ENCODE results near the gene POLR2F. TPM values are rescaled to one million over a fixed set of nuclear protein-coding genes. Genes with fewer than 3 reads are reported as not detected.
"Not testable (repeated sequence)": the region's sequence is repeated elsewhere in the genome, so short reads cannot be mapped to it uniquely, and the experiment has no call there.

The POLR2F gene
- total RNA-seq, 4 donors from 2014 or later = 31.7 to 56.1 (median 46.9) TPM

DNA sequence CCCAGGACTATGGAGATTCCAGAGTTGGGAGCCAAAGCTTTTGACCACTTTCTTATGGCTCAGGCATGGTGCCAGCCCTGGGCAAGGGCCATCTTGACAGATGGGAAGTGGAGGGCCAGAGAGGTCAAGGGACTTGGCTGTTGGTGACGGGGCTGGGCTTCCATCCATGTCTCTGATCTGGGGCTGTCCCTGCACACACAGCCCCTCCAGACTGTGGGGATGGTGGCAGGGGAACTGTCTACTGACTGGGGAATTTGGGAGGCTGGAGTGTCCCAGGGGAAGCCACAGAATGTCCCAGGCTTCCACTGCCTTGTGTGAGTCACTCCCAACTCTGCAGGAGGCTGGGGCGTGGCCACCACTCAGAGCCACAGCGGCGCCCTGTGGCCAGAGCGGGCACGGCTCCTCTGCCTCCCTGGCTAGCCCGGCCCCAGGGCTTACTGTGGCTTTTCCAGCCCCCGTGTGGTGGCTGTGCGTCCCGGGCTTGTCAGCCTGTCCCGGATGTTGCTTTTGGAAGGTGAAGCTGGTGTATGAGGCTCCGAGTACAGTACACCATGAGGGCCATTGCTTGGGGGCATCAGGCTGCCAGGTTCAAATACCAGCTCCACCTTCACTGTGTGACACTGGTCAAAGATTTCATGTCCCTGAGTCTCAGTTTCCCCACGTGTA is 19.7 kb upstream of the POLR2F start:
- Histone ChIP-seq H3K4me3 (no peak overlapping the region), H3K4me1 (peaks cover 36 to 64% (median 37%) of the 10 kb centered on the region in 3 donors), H3K27ac (peak overlapping the region; percentile 76 to 90 (median 86)), H3K9me3 (no peaks in the 10 kb centered on the region), H3K27me3 (no peaks in the 10 kb centered on the region), H3K36me3 (peaks cover 30 to 91% (median 43%) of the 10 kb centered on the region in 3 donors)
- TF ChIP-seq, protein P1, sequence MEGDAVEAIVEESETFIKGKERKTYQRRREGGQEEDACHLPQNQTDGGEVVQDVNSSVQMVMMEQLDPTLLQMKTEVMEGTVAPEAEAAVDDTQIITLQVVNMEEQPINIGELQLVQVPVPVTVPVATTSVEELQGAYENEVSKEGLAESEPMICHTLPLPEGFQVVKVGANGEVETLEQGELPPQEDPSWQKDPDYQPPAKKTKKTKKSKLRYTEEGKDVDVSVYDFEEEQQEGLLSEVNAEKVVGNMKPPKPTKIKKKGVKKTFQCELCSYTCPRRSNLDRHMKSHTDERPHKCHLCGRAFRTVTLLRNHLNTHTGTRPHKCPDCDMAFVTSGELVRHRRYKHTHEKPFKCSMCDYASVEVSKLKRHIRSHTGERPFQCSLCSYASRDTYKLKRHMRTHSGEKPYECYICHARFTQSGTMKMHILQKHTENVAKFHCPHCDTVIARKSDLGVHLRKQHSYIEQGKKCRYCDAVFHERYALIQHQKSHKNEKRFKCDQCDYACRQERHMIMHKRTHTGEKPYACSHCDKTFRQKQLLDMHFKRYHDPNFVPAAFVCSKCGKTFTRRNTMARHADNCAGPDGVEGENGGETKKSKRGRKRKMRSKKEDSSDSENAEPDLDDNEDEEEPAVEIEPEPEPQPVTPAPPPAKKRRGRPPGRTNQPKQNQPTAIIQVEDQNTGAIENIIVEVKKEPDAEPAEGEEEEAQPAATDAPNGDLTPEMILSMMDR (IDR thresholded peaks at IDR 0.05) = peak; percentile 85 to 99 (median 96)
- no peak for TF ChIP-seq POLR2A (IDR thresholded peaks at IDR 0.05)
- intact Hi-C loops (cut with DNase I) = loop anchor here (5.0 kb wide), 1 partner anchor 52 kb away; no protein-coding TSS in a partner anchor
- DNase-seq = peak; percentile 31
- WGBS, 2 donors = 2 to 13% methylated on average over 4 to 7 of the region's 13 CpGs

DNA sequence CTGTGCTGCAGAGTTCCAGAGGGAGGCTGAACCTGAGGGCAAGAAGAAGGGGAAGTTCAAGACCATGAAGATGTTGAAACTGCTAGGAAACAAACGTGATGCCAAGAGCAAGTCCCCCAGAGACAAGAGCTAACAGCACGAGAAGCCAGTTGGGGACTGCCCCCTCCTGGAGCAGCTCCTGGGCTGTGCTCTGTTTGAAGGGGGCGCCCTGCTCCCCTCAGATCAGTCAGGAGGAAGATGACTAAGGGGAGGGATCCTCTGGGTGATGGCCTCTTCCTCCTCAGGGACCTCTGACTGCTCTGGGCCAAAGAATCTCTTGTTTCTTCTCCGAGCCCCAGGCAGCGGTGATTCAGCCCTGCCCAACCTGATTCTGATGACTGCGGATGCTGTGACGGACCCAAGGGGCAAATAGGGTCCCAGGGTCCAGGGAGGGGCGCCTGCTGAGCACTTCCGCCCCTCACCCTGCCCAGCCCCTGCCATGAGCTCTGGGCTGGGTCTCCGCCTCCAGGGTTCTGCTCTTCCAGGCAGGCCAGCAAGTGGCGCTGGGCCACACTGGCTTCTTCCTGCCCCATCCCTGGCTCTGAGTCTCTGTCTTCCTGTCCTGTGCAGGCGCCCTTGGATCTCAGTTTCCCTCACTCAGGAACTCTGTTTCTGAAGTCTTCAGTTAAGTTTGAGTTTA is 12.7 kb upstream of the POLR2F start:
- Histone ChIP-seq H3K4me3 (no peak overlapping the region), H3K27me3 (no peaks in the 10 kb centered on the region), H3K9me3 (no peaks in the 10 kb centered on the region), H3K27ac (no peak overlapping the region), H3K36me3 (peaks cover 28 to 93% (median 50%) of the 10 kb centered on the region in 3 donors), H3K4me1 (no peaks in the 10 kb centered on the region)
- DNase-seq = no peak
- TF ChIP-seq, protein P1 (IDR thresholded peaks at IDR 0.05) = no peak
- intact Hi-C loops (cut with DNase I) = no loop called here
- 60 to 82% methylated on average over 2 to 7 of the region's 12 CpGs for WGBS, 2 donors

DNA sequence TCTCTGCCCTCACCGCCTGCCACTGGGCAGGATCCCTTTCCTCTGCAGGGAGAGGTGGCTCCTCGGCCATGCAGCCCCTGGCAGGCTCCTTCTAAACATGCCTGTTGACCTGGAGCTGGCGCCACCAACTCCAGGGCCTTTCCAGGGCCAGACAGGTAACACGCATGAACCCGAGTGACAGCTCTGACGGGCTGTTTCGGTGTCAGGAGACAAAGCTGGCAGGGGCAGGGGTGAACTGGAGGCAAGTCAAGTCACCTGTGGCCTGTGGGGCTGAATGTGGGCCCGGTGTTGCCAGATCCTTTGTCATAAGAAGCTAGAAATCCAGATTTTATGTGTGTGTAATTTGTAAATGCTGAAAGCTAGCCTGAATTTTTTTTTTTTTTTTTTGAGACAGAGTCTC is 11.4 kb upstream of the POLR2F start:
- WGBS, 2 donors = 90 to 98% methylated on average over 4 to 6 of the region's 8 CpGs

DNA sequence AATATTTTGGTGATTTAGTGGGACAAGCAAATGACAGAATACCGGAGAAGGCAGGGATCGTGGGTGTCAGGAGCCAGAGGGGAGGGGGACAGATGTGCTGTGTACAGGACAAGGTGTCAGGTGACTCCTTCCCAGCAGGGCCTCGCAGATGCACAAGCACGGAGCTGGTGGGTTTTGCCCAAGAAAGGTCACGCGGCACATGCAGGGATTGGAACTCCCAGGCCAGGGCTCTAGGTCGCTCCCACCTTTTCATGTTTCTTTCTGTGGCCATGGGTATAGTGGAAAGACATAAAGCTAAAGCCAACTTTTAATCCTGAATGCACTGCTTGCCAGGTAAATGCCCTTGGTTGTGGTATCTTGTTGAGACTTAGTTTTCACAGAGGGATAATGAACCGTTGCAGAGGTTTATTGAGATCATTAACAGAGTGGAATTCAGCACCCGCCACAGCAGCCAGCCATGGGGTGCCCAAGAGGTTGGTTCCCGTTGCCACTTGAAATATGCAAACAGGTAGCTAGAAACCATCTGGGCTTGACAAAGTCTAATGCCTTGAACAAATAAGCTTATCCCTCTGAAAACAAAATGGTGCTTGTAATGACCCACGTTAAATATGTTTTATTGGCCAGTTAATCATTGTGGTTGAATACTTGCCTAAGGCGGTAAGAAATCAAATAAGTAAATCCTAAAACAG is 10.2 kb upstream of the POLR2F start:
- no peak overlapping the region for H3K27ac ChIP-seq
- H3K27me3 ChIP-seq = no peaks in the 10 kb centered on the region
- H3K36me3 ChIP-seq = peaks cover 20 to 68% (median 32%) of the 10 kb centered on the region in 3 donors
- intact Hi-C loops (cut with DNase I) = no loop called here
- H3K9me3 ChIP-seq = no peaks in the 10 kb centered on the region
- H3K4me1 ChIP-seq = no peaks in the 10 kb centered on the region
- 79 to 88% methylated on average over 9 to 12 of the region's 12 CpGs for WGBS, 2 donors
- H3K4me3 ChIP-seq = no peak overlapping the region
- TF ChIP-seq POLR2A (IDR thresholded peaks at IDR 0.05) = no peak
- TF ChIP-seq, protein P1 (IDR thresholded peaks at IDR 0.05) = no peak
- no peak for DNase-seq

More for the DNA sequence above, 11.4 kb upstream of the POLR2F start:
- DNase-seq = no peak
- no peak overlapping the region for H3K4me3 ChIP-seq
- peaks cover 28 to 80% (median 40%) of the 10 kb centered on the region in 3 donors for H3K36me3 ChIP-seq
- intact Hi-C loops (cut with DNase I) = no loop called here
- no peaks in the 10 kb centered on the region for H3K4me1 ChIP-seq
- H3K9me3 ChIP-seq = no peaks in the 10 kb centered on the region
- H3K27me3 ChIP-seq = no peaks in the 10 kb centered on the region
- TF ChIP-seq POLR2A (IDR thresholded peaks at IDR 0.05) = no peak
- TF ChIP-seq, protein P1 (IDR thresholded peaks at IDR 0.05) = no peak
- no peak overlapping the region for H3K27ac ChIP-seq

- intact Hi-C loops (cut with DNase I) = no loop called here
These were observed 9.7 kb upstream of the POLR2F start for GRCh38 chr22:37943825-37944198.

DNA sequence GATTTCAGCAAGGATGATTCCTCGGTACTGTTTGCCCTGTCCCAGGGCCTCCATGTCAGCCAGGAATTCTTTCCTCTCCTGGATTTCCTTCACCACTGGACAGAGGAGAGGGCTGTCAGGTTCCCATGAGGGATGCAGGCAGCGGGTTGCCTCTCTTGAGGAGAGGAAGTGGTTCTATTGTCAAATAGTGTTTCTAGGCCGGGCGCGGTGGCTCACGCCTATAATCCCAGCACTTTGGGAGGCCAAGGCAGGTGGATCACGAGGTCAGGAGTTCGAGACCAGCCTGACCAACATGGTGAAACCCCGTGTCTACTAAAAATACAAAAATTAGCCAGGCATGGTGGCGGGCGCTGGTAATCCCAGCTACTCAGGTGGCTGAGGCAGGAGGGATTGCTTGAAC is 9.1 kb upstream of the POLR2F start:
- 88 to 100% methylated on average over 1 to 11 of the region's 11 CpGs for WGBS, 2 donors
- H3K9me3 ChIP-seq; H3K27ac ChIP-seq; intact Hi-C loops (cut with DNase I); DNase-seq; H3K4me1 ChIP-seq; H3K4me3 ChIP-seq; H3K27me3 ChIP-seq: not testable (repeated sequence)
- H3K36me3 ChIP-seq = peaks cover 20 to 57% (median 22%) of the 10 kb centered on the region in 3 donors

More at GRCh38 chr22:37943825-37944198, 9.7 kb upstream of the POLR2F start:
- TF ChIP-seq POLR2A (IDR thresholded peaks at IDR 0.05) = no peak
- TF ChIP-seq, protein P1 (IDR thresholded peaks at IDR 0.05) = no peak
- 93 to 95% methylated on average over 5 of the region's 7 CpGs for WGBS, 2 donors
- no peak overlapping the region for H3K4me3 ChIP-seq
- no peaks in the 10 kb centered on the region for H3K27me3 ChIP-seq
- H3K27ac ChIP-seq = no peak overlapping the region
- no peaks in the 10 kb centered on the region for H3K4me1 ChIP-seq
- H3K9me3 ChIP-seq = no peaks in the 10 kb centered on the region
- H3K36me3 ChIP-seq = peaks cover 20 to 63% (median 27%) of the 10 kb centered on the region in 3 donors
- no peak for DNase-seq

GRCh38 chr22:37947142-37947795 is 6.2 kb upstream of the POLR2F start:
- H3K9me3 ChIP-seq; DNase-seq; H3K4me1 ChIP-seq; intact Hi-C loops (cut with DNase I); H3K27me3 ChIP-seq; H3K4me3 ChIP-seq; H3K27ac ChIP-seq: not testable (repeated sequence)
- H3K36me3 ChIP-seq = peaks cover under 1 to 28% (median 5%) of the 10 kb centered on the region in 3 donors
- WGBS, 2 donors = 89 to 93% methylated on average over 9 to 12 of the region's 14 CpGs

Data from esophagus squamous epithelium (tissue), 5 donors.